D721Med (cell line): ENCODE results near the gene RSPO3.
"Not testable (repeated sequence)": the region's sequence is repeated elsewhere in the genome, so short reads cannot be mapped to it uniquely, and the experiment has no call there.

Source experiments
- DNase-seq: peaks from one replicate; pipeline ENCODE4 v3.0.0; 2011; ENCODE audit warnings: low spot score; ENCODE audit not compliant: insufficient read length
- FAIRE-seq: peaks from 2 replicates; lab custom pipeline; 2011; peaks lifted over from hg19 to GRCh38; lab: Jason Lieb, UNC
- CTCF ChIP-seq: IDR thresholded peaks from 2 replicates; pipeline ENCODE4 v1.5.1; 2012; ENCODE audit warnings: mild to moderate bottlenecking, control low read depth; ENCODE audit not compliant: insufficient read depth; ENCODE audit errors: missing control alignments

Gene RSPO3

GRCh38 chr6:127206531-127207095 is 88.1 kb downstream of the RSPO3 start:
- FAIRE-seq: no peak

GRCh38 chr6:127207591-127208120 is 89.2 kb downstream of the RSPO3 start:
- DNase-seq (no peak), FAIRE-seq (no peak)
- TF ChIP-seq CTCF: no peak

More at GRCh38 chr6:127206531-127207095, 88.1 kb downstream of the RSPO3 start:
- DNase-seq: no peak
- TF ChIP-seq CTCF: no peak

GRCh38 chr6:127210725-127211124 is 92.3 kb downstream of the RSPO3 start:
- FAIRE-seq (no peak), DNase-seq (no peak)
- no peak for TF ChIP-seq CTCF

GRCh38 chr6:127212376-127212775 is 93.9 kb downstream of the RSPO3 start:
- TF ChIP-seq CTCF: no peak
- FAIRE-seq (no peak), DNase-seq (no peak)

GRCh38 chr6:127214032-127214431 is 95.6 kb downstream of the RSPO3 start:
- DNase-seq, FAIRE-seq: not testable (repeated sequence)

GRCh38 chr6:127214531-127214930 is 96.1 kb downstream of the RSPO3 start:
- not testable (repeated sequence) for DNase-seq, FAIRE-seq

GRCh38 chr6:127215931-127216330 is 97.5 kb downstream of the RSPO3 start:
- FAIRE-seq: no peak
- no peak for TF ChIP-seq CTCF
- no peak for DNase-seq

- DNase-seq: no peak
- no peak for FAIRE-seq
- TF ChIP-seq CTCF: no peak
These were observed 98.6 kb downstream of the RSPO3 start for GRCh38 chr6:127216810-127217789.
